ENCODE results near the gene MNDA.

MNDA gene

DNA sequence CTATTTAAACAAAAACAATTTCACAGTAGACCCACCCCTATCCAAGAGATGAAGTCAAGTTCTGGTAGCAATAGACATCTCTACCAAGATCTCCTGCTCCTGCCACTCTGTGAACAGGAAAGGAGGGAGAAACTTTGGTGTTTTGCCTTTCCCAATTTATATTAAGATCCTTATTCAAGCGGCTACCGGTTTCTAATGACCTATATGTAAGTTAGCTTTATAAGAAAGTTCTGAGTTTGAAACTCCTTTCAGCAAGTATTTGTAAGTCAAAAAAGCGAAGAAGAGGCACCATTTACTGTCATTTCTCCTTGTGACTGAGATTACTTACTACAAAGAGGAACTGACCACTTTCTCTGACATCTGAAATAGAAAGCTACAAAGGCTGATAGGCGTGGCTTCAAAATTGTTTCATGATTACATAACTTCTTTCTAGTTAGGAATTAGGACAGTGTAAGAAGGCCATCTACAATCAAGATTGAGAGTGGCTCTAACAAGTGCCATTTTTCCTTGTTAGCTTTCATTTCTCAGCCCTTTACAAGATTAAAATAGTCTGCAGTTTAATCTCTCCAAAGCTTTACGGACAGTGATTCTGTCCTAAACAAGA, at the start of gene MNDA:
Gene MNDA (plus strand): TSS at position 448 of the 604 bp plus-strand sequence. CDS start 10,803 bp downstream, outside the sequence.
- Mint-ChIP-seq H3K36me3 (peaks cover 25% of the 10 kb centered on the region), H3K27me3 (no peaks in the 10 kb centered on the region), H3K4me1 (peaks cover 28% of the 10 kb centered on the region), H3K27ac (peak within 1 kb of the TSS; percentile 98), H3K9me3 (peaks cover 13% of the 10 kb centered on the region), H3K4me3 (peak within 1 kb of the TSS; percentile 87)
- ATAC-seq (ENCODE audit: low read depth): peak; percentile 90
- DNase-seq (ENCODE audit: low spot score in 2 of 2): peak in 1 of 2 donors; percentile 57

DNA sequence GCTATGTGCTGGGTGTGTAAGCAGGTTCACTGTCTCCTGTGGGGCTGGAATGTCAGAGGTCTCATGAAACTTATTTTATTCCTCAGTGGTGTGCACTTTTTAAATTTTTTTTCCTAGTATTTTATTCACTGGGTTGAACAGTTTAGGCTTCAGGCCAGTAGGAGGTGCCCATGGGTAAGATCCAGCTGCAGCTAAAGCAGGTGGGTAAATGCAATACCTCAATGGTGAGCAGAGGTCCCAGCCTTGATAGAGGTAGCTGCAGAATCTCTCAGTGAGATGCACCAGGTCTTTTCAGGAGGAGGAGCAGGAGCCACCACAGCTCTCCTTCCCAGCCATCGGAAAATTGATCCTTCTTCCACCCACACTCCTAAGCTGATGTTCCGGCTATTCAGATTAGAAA, 37.5 kb upstream of the MNDA start:
- Mint-ChIP-seq H3K27me3 (no peaks in the 10 kb centered on the region), H3K9me3 (no peaks in the 10 kb centered on the region), H3K4me1 (peaks cover 2% of the 10 kb centered on the region), H3K27ac (no peak overlapping the region), H3K4me3 (no peak overlapping the region), H3K36me3 (no peaks in the 10 kb centered on the region)
- ATAC-seq (ENCODE audit: low read depth): peak; percentile 69
- peak in 1 of 2 donors; percentile 17 for DNase-seq (ENCODE audit: low spot score in 2 of 2)

DNA sequence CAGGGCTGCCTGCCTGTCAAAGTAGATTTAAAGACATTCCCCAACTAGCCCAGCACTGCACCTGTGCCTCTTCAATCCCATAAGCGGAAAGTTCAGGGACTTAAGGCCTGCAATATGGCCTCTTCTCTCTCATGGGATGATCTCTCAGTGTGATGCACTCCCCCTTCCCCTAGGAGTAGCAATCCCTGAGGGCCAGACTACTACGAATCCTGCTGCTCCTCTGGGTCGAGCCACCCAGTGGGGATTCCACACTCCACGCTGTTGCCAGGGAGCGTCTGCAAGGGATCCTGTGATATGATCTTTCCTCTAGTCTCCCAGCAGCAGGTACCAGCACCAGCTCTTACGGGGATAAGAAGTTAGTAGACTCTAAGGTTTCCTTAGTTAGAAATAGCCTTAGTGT, 36.9 kb upstream of the MNDA start:
- H3K4me3 Mint-ChIP-seq: no peak overlapping the region
- no peaks in the 10 kb centered on the region for H3K27me3 Mint-ChIP-seq
- H3K27ac Mint-ChIP-seq: no peak overlapping the region
- H3K36me3 Mint-ChIP-seq: no peaks in the 10 kb centered on the region
- no peaks in the 10 kb centered on the region for H3K9me3 Mint-ChIP-seq
- DNase-seq (ENCODE audit: low spot score in 2 of 2): no peak
- no peak for ATAC-seq (ENCODE audit: low read depth)
- H3K4me1 Mint-ChIP-seq: peaks cover 2% of the 10 kb centered on the region

DNA sequence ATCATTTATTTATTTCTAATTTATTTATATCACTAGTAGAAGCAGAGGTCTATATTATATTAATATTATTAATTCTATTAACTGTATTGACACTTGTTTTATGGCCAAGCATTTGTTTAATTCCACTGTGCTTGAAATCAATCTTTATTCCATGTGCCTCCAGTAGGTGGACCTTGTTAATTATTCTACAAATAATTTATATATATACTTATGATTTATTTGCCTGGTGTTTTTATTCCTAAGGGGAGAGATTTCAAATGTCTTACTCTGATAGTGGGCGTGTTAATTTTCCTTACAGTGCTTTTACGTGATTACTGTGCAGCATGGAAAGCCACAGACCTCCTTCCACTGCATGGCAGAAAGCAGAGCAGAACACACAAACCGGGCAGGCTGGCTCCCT, 32.6 kb upstream of the MNDA start:
- Mint-ChIP-seq H3K27me3 (peaks cover 7% of the 10 kb centered on the region), H3K4me1 (peaks cover 7% of the 10 kb centered on the region)
- no peak for ATAC-seq (ENCODE audit: low read depth)

DNA sequence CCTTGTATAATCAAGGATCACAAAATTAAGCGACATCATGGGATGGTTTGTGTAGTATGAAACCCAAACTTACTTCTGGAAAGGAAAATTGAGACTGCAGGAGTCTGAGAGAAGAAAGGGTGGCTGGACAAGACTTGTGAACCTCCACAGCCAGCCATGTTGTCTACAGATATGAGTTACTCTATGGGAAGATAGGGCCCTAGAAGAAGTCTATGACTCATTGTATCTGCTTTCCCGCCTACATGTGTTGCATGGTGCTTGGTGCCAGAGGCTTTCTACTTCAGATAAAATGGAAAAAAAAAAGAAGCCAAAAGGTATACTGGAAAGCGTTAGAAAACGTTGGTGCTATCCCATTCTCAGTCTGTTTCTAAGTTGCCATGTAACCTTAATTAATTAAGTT, 31.5 kb upstream of the MNDA start:
- Mint-ChIP-seq H3K27ac (no peak overlapping the region), H3K4me3 (no peak overlapping the region), H3K36me3 (no peaks in the 10 kb centered on the region), H3K27me3 (peaks cover 7% of the 10 kb centered on the region), H3K9me3 (no peaks in the 10 kb centered on the region), H3K4me1 (peaks cover 7% of the 10 kb centered on the region)
- DNase-seq (ENCODE audit: low spot score in 2 of 2) (no peak), ATAC-seq (ENCODE audit: low read depth) (no peak)

More for the DNA sequence above, 32.6 kb upstream of the MNDA start:
- no peak for DNase-seq (ENCODE audit: low spot score in 2 of 2)
- H3K9me3 Mint-ChIP-seq: no peaks in the 10 kb centered on the region
- H3K27ac Mint-ChIP-seq: no peak overlapping the region
- H3K4me3 Mint-ChIP-seq: no peak overlapping the region
- H3K36me3 Mint-ChIP-seq: no peaks in the 10 kb centered on the region

DNA sequence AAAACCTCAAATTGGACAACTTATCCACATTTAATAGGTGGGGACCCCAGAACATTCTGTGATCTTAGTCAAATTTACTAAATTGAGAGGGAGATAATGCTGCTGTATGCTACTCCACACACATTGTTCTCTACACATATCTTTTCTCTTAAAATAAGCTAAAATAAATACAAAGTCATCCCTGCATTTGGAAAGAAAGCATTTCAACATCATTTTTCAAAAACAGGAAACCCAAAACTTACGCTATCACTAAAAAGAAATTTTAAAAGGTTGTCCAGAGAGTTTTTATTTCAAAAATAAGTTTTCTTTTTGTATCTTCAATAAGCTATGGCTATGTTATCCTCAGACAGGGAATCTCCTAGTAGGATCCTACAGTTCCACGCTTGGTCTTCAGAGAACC, 30.6 kb upstream of the MNDA start:
- Mint-ChIP-seq H3K27ac (no peak overlapping the region), H3K36me3 (no peaks in the 10 kb centered on the region), H3K4me3 (no peak overlapping the region), H3K27me3 (peaks cover 7% of the 10 kb centered on the region), H3K9me3 (no peaks in the 10 kb centered on the region), H3K4me1 (peaks cover 7% of the 10 kb centered on the region)
- DNase-seq (ENCODE audit: low spot score in 2 of 2): no peak
- ATAC-seq (ENCODE audit: low read depth): no peak

DNA sequence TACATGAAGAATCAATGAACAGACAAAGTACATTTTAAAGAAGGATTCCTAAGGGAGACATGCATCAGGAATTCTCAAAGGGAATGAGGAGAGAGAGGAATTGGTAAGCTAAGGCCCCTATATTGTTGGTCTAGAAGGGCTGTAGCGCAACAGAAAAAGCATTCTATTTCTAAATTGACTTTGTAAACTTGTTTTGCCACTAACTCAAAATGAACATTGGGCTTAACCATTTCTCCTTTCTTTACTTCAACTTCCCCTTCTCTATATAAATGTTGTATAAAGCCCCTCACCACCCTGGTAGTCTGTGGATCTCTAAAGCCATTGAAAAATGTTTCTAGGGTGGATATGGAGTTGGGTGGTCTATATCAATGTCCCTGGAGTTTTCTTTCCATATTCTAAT, 29.8 kb upstream of the MNDA start:
- Mint-ChIP-seq H3K4me3 (no peak overlapping the region), H3K36me3 (no peaks in the 10 kb centered on the region), H3K27ac (no peak overlapping the region), H3K9me3 (no peaks in the 10 kb centered on the region), H3K27me3 (peaks cover 7% of the 10 kb centered on the region), H3K4me1 (peaks cover 5% of the 10 kb centered on the region)
- no peak for DNase-seq (ENCODE audit: low spot score in 2 of 2)
- no peak for ATAC-seq (ENCODE audit: low read depth)

DNA sequence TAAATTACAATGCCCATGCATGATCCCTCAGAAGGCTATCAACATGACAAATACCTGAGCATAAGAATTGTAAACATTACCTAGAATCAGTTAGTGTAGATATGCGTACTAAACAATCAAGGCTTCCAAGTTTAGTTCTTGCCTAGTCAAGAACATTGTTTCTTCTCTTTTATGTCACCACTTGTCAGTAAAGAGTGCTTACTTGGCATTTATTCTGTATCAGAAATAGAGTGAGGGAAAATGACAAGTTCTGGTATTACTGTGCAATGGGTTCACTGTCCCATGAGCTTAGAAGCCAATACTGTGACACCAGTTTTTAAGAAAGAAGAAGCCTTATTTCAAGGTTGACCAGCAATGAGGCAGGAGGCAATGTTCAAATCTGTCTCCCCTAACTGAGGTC, 27.5 kb upstream of the MNDA start:
- no peaks in the 10 kb centered on the region for H3K36me3 Mint-ChIP-seq
- H3K27me3 Mint-ChIP-seq: peaks cover 9% of the 10 kb centered on the region
- no peak overlapping the region for H3K27ac Mint-ChIP-seq
- DNase-seq (ENCODE audit: low spot score in 2 of 2) (no peak), ATAC-seq (ENCODE audit: low read depth) (no peak)
- H3K4me1 Mint-ChIP-seq: peaks cover 5% of the 10 kb centered on the region
- no peak overlapping the region for H3K4me3 Mint-ChIP-seq
- H3K9me3 Mint-ChIP-seq: no peaks in the 10 kb centered on the region

DNA sequence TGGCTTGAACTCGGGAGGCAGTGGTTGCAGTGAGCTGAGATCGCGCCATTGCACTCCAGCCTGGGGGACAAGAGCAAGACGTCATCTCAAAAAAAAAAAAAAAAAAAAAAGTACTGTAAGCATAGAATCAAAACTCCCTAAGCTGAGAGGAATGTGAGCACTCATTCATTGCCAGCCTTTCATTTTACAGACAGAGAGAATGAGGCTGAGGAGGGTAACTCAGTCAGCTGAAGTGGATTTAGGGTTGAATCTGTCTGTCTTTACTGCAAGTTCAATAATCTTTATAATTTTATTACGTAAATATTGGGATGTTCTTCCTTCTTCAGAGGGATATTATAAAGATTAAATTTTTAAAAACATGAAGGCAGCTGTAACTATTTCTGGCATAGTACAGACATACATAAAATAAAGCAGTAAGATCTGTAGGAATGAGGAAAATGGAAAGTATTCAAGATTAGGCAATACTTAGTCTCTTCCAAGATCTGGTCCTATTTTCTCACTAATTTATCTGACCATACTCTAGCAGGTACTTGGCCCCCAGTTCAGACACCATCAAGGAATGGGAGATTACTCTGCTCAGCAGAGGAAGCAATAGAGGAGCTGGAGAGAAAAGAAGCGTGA, 24.1 kb upstream of the MNDA start:
- Mint-ChIP-seq H3K4me3 (no peak overlapping the region), H3K9me3 (no peaks in the 10 kb centered on the region), H3K27me3 (peaks cover 9% of the 10 kb centered on the region), H3K4me1 (peaks cover 13% of the 10 kb centered on the region), H3K27ac (no peak overlapping the region), H3K36me3 (no peaks in the 10 kb centered on the region)
- ATAC-seq (ENCODE audit: low read depth) (no peak), DNase-seq (ENCODE audit: low spot score in 2 of 2) (no peak)

DNA sequence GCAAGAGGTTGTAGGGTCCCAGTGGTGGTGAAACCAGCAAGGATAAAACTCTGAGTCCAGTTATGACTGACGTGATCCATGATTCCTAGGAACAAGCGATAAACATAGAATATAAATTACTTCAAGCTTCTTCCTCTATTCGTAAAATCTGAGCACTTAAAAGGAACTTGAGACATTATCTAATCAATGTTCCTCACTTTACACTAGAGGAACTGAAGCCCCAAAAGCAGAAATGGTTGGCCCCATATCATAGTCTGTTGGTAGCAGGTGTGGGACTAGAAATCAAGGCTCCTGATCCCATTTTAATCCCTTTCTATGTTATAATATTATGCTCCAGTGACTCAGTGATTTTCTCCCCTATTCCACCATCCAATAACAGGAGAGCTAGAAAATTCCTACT, 21.9 kb upstream of the MNDA start:
- Mint-ChIP-seq H3K4me1 (peaks cover 15% of the 10 kb centered on the region), H3K9me3 (no peaks in the 10 kb centered on the region), H3K27ac (no peak overlapping the region), H3K27me3 (peaks cover 4% of the 10 kb centered on the region), H3K36me3 (no peaks in the 10 kb centered on the region), H3K4me3 (no peak overlapping the region)
- ATAC-seq (ENCODE audit: low read depth): no peak
- DNase-seq (ENCODE audit: low spot score in 2 of 2): no peak

DNA sequence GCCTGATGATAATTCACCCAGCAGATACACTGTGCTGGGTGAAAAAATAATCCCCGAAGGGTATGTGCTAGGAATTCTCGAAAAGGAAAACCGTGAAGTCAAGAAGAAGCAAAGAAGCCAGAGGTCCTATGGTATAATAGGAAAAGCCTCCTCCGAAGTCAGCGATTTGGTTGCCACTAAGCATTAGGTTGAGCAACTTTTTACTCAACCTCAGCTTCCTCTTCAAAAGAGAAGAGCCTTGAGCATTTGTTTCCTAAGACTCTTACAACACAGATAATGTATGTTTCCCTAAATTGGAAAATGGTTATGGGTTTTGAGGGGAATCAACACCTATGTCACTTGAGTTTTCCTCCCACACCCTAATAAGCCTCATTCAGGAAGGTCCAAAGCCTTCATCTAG, 21.3 kb upstream of the MNDA start:
- Mint-ChIP-seq H3K36me3 (no peaks in the 10 kb centered on the region), H3K4me3 (no peak overlapping the region), H3K4me1 (peaks cover 15% of the 10 kb centered on the region), H3K9me3 (no peaks in the 10 kb centered on the region), H3K27ac (no peak overlapping the region), H3K27me3 (peaks cover 4% of the 10 kb centered on the region)
- DNase-seq (ENCODE audit: low spot score in 2 of 2): no peak
- no peak for ATAC-seq (ENCODE audit: low read depth)

DNA sequence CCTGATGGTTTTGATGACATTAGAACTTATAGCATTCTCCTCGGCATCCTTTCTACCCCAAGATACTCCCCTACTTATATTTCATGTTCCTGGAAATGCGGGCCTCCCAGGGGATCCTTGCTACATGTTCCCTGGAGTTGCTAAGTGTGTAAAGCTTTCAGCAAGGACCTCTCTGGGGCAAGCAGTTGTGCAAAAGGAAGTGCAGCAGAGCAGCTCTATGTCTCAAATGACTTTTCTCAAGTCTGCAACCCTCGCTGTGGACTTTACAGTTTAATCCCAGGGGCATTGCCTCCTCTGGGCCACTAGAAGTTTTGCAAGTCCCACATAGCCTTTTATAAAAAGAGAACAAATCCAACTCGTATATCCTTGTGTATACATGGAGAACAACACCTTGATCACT, 20.8 kb upstream of the MNDA start:
- Mint-ChIP-seq H3K27me3 (peaks cover 4% of the 10 kb centered on the region), H3K4me3 (peak overlapping the region; percentile 12), H3K27ac (no peak overlapping the region), H3K36me3 (no peaks in the 10 kb centered on the region), H3K4me1 (peaks cover 15% of the 10 kb centered on the region), H3K9me3 (no peaks in the 10 kb centered on the region)
- DNase-seq (ENCODE audit: low spot score in 2 of 2): no peak
- no peak for ATAC-seq (ENCODE audit: low read depth)

DNA sequence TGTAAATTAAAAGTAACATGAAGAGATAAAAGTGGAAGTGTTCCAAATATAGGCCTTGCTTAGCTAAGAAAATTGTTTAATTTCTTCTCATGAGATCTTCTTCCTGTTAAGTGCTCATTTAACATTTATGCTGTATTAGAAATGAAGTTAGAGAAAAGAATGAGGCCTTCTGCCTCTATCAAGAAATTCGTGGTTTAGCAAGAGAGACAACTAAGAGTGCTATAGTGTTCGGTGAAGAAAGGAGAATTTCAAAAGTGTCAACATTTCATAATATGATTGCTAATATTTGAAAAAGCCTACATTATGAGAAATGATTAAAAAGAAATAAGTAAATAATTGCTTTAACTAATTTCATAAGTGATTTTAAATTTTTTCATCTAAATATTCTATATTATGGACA, 18.8 kb upstream of the MNDA start:
- ATAC-seq (ENCODE audit: low read depth) (no peak), DNase-seq (ENCODE audit: low spot score in 2 of 2) (no peak)
- Mint-ChIP-seq H3K27ac (no peak overlapping the region), H3K4me3 (no peak overlapping the region), H3K36me3 (no peaks in the 10 kb centered on the region), H3K27me3 (peaks cover 4% of the 10 kb centered on the region), H3K9me3 (no peaks in the 10 kb centered on the region), H3K4me1 (peaks cover 15% of the 10 kb centered on the region)

DNA sequence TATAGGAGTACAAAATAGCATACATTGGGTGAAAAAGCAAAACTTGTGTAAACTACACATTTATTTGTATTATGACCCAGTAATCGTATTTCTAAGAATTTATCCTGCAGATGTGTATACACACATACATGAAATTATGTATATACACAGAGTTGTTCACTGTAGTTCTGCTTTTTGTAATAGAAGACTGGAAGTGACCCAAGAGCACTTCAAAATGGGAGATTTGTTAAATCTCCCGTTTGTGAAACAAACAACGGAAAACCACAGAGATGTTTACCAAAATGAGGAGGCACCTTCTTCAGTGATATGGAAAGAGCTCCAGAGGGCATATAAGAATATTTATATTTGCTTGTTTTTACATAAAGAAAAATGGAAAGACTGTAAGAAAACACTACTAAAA, 18.0 kb upstream of the MNDA start:
- H3K27ac Mint-ChIP-seq: no peak overlapping the region
- ATAC-seq (ENCODE audit: low read depth) (no peak), DNase-seq (ENCODE audit: low spot score in 2 of 2) (no peak)
- H3K27me3 Mint-ChIP-seq: peaks cover 5% of the 10 kb centered on the region
- no peaks in the 10 kb centered on the region for H3K36me3 Mint-ChIP-seq
- H3K9me3 Mint-ChIP-seq: no peaks in the 10 kb centered on the region
- peaks cover 15% of the 10 kb centered on the region for H3K4me1 Mint-ChIP-seq
- no peak overlapping the region for H3K4me3 Mint-ChIP-seq

DNA sequence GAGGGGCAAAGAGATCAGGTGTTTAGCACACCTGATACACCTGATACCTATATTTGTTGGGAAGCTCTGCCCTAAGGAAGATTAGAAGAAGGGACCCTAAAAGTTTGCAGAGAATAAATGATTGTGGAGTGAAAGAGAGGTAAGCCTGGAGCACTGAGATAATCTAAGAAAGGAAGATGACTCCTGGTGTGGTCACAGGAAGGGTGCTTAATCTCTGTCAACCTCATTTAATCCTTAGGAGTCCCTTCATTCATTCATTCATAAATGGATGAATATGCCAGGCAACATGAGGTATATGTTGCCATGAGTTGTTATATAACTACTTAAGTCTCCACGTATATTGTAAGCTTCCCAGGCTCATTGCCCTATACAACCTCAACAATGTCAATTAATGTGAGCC, 16.2 kb upstream of the MNDA start:
- no peak overlapping the region for H3K4me3 Mint-ChIP-seq
- ATAC-seq (ENCODE audit: low read depth) (no peak), DNase-seq (ENCODE audit: low spot score in 2 of 2) (no peak)
- H3K27me3 Mint-ChIP-seq: peaks cover 2% of the 10 kb centered on the region
- no peaks in the 10 kb centered on the region for H3K36me3 Mint-ChIP-seq
- H3K27ac Mint-ChIP-seq: no peak overlapping the region
- no peaks in the 10 kb centered on the region for H3K9me3 Mint-ChIP-seq
- peaks cover 10% of the 10 kb centered on the region for H3K4me1 Mint-ChIP-seq
